ENCODE data around the gene LCE1E. TPM values are rescaled to one million over a fixed set of nuclear protein-coding genes. Genes with fewer than 3 reads are reported as not detected.

Gene LCE1E
- total RNA-seq, 2 experiments from 2014 or later, result not detected

- peaks cover 44% of the 10 kb centered on the region for H3K27me3 Mint-ChIP-seq
- no peaks in the 10 kb centered on the region for H3K36me3 Mint-ChIP-seq
- H3K4me3 Mint-ChIP-seq, result no peak overlapping the region
- no peaks in the 10 kb centered on the region for H3K4me1 Mint-ChIP-seq
- no peak for DNase-seq
- no peak overlapping the region for H3K27ac Mint-ChIP-seq
- no peaks in the 10 kb centered on the region for H3K9me3 Mint-ChIP-seq
Measured at GRCh38 chr1:152824964-152825363, 38.9 kb downstream of the LCE1E start.

DNA sequence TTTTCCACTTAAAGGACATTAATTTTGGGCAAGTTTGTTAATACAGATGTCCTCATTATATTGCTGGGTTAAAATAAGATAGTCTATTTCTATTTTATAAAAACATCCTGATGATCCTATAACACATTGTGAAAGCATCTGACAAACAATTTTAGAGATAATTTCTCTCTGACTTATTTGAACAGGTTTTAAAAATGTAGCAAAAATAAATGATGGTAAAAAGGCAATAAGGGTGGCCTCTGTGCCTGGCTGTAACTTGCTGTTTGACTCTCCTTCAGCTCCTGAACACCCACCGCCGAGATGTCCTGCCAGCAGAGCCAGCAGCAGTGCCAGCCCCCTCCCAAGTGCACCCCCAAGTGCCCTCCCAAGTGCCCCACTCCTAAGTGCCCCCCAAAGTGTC is 41.1 kb downstream of the LCE1E start, which contains the start of gene LCE1A:
Gene LCE1A (plus strand): TSS at position 301 of the 400 bp plus-strand sequence. CDS start 0 bp downstream, at position 301.
- Mint-ChIP-seq H3K36me3 (no peaks in the 10 kb centered on the region), H3K27ac (no peak within 1 kb of the TSS), H3K4me3 (no peak within 1 kb of the TSS), H3K4me1 (no peaks in the 10 kb centered on the region), H3K9me3 (no peaks in the 10 kb centered on the region), H3K27me3 (peaks cover 56% of the 10 kb centered on the region)
- DNase-seq, result no peak

GRCh38 chr1:152836870-152837269 is 50.8 kb downstream of the LCE1E start:
- Mint-ChIP-seq H3K4me3 (no peak overlapping the region), H3K9me3 (no peaks in the 10 kb centered on the region), H3K4me1 (no peaks in the 10 kb centered on the region), H3K36me3 (no peaks in the 10 kb centered on the region), H3K27ac (no peak overlapping the region), H3K27me3 (peaks cover 6% of the 10 kb centered on the region)
- no peak for DNase-seq

Other genes starting within 250 kb of the LCE1E start
- not detected for gene LCE3E, start 219.5 kb upstream of the LCE1E start, total RNA-seq
- gene LCE3D, start 205.7 kb upstream of the LCE1E start, total RNA-seq, result not detected
- not detected for gene LCE3C, start 186.0 kb upstream of the LCE1E start, total RNA-seq
- gene LCE3B, start 172.4 kb upstream of the LCE1E start, total RNA-seq, result not detected
- gene LCE3A, start 163.2 kb upstream of the LCE1E start, total RNA-seq, result not detected
- gene LCE2D, start 122.9 kb upstream of the LCE1E start, total RNA-seq, result not detected
- not detected for gene LCE2C, start 111.0 kb upstream of the LCE1E start, total RNA-seq
- gene LCE2B, start 100.1 kb upstream of the LCE1E start, total RNA-seq, result not detected
- gene LCE2A, start 87.9 kb upstream of the LCE1E start, total RNA-seq, result not detected
- gene LCE4A, start 78.1 kb upstream of the LCE1E start, total RNA-seq, result not detected
- not detected for gene KPRP, start 28.2 kb upstream of the LCE1E start, total RNA-seq
- gene LCE1F, start 11.1 kb upstream of the LCE1E start, total RNA-seq, result not detected
- gene LCE1D, start 10.5 kb downstream of the LCE1E start, total RNA-seq, result not detected
- not detected for gene LCE1C, start 20.4 kb downstream of the LCE1E start, total RNA-seq
- not detected for gene LCE1B, start 25.7 kb downstream of the LCE1E start, total RNA-seq
- not detected for gene LCE1A, start 41.2 kb downstream of the LCE1E start, total RNA-seq
- gene LCE6A, start 56.6 kb downstream of the LCE1E start, total RNA-seq, result not detected
- not detected for gene LCE7A, start 73.7 kb downstream of the LCE1E start, total RNA-seq
- gene SMCP, start 92.1 kb downstream of the LCE1E start, total RNA-seq, result not detected
- not detected for gene IVL, start 122.3 kb downstream of the LCE1E start, total RNA-seq
- gene SPRR5, start 160.9 kb downstream of the LCE1E start, total RNA-seq, result not detected
- not detected for gene SPRR4, start 184.4 kb downstream of the LCE1E start, total RNA-seq
- not detected for gene SPRR1A, start 197.8 kb downstream of the LCE1E start, total RNA-seq
- gene SPRR3, start 215.5 kb downstream of the LCE1E start, total RNA-seq, result not detected
- gene SPRR1B, start 244.9 kb downstream of the LCE1E start, total RNA-seq, result not detected